Ishikawa (cell line): ENCODE results near the gene SERPINA6.

ENCODE experiments used
- CEBPB ChIP-seq: IDR thresholded peaks from 2 replicates; pipeline ENCODE4 v1.6.1; 2012
- CREB1 ChIP-seq: IDR thresholded peaks from 2 replicates; pipeline ENCODE4 v1.6.1; 2012; ENCODE audit warnings: low read depth
- EGR1 ChIP-seq: IDR thresholded peaks from 2 replicates; pipeline ENCODE4 v1.6.1; 2012
- EP300 ChIP-seq: IDR thresholded peaks from 2 replicates; pipeline ENCODE4 v1.6.1; 2012; ENCODE audit warnings: borderline replicate concordance
- FOXM1 ChIP-seq: IDR thresholded peaks from 2 replicates; pipeline ENCODE4 v1.6.1; 2012; ENCODE audit warnings: low read depth, borderline replicate concordance
- NFIC ChIP-seq: IDR thresholded peaks from 2 replicates; pipeline ENCODE4 v1.6.1; 2012
- RAD21 ChIP-seq: IDR thresholded peaks from 2 replicates; pipeline ENCODE4 v1.6.1; 2012; ENCODE audit warnings: low read depth
- TAF1 ChIP-seq: IDR thresholded peaks from 2 replicates; pipeline ENCODE4 v1.6.1; 2012; ENCODE audit warnings: low read depth, mild to moderate bottlenecking
- TCF12 ChIP-seq: IDR thresholded peaks from 2 replicates; pipeline ENCODE4 v1.6.1; 2012; ENCODE audit warnings: low read depth
- YY1 ChIP-seq: IDR thresholded peaks from 2 replicates; pipeline ENCODE4 v1.6.1; 2012; ENCODE audit warnings: low read depth
- ZBTB7A ChIP-seq: IDR thresholded peaks from 2 replicates; pipeline ENCODE4 v1.6.1; 2012; ENCODE audit warnings: low read depth
- TF ChIP-seq, protein P1 (sequence below): IDR thresholded peaks from 2 replicates; pipeline ENCODE4 v1.6.1; 2012
- TF ChIP-seq, protein P2 (sequence below): IDR thresholded peaks from 2 replicates; pipeline ENCODE4 v1.6.1; 2012; ENCODE audit warnings: low read depth, mild to moderate bottlenecking

DNA sequence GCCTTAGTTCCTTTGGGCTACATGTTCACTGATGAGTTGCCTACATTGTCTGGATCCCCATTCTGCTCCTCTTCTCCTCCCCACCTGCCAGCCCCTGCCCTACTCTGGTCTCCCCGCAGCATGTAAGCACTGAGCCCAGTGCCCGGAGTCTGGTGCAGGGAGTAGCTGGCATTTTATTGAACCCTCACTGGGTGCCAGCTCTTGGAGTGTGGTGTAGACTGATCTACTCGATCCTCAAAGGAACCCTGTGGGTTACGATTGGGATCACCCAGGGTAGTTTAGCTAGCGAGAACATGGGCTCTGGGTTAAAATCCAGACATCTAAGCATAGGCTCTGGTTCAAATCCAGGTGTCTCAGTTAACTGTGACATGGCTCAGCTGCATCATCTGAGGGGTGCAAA is 8.3 kb upstream of the SERPINA6 start:
- TF ChIP-seq EGR1 (no peak), ZBTB7A (no peak), TAF1 (no peak), RAD21 (no peak), TCF12 (no peak), NFIC (no peak), FOXM1 (no peak), CREB1 (no peak), YY1 (no peak), CEBPB (no peak), EP300 (no peak)
- TF ChIP-seq, protein P1, sequence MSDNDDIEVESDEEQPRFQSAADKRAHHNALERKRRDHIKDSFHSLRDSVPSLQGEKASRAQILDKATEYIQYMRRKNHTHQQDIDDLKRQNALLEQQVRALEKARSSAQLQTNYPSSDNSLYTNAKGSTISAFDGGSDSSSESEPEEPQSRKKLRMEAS: no peak
- TF ChIP-seq, protein P2, sequence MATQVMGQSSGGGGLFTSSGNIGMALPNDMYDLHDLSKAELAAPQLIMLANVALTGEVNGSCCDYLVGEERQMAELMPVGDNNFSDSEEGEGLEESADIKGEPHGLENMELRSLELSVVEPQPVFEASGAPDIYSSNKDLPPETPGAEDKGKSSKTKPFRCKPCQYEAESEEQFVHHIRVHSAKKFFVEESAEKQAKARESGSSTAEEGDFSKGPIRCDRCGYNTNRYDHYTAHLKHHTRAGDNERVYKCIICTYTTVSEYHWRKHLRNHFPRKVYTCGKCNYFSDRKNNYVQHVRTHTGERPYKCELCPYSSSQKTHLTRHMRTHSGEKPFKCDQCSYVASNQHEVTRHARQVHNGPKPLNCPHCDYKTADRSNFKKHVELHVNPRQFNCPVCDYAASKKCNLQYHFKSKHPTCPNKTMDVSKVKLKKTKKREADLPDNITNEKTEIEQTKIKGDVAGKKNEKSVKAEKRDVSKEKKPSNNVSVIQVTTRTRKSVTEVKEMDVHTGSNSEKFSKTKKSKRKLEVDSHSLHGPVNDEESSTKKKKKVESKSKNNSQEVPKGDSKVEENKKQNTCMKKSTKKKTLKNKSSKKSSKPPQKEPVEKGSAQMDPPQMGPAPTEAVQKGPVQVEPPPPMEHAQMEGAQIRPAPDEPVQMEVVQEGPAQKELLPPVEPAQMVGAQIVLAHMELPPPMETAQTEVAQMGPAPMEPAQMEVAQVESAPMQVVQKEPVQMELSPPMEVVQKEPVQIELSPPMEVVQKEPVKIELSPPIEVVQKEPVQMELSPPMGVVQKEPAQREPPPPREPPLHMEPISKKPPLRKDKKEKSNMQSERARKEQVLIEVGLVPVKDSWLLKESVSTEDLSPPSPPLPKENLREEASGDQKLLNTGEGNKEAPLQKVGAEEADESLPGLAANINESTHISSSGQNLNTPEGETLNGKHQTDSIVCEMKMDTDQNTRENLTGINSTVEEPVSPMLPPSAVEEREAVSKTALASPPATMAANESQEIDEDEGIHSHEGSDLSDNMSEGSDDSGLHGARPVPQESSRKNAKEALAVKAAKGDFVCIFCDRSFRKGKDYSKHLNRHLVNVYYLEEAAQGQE: no peak
